ENCODE results near the gene CFAP74.

GRCh38 chr1:1928231-1929101 lies 75.1 kb downstream of the CFAP74 start:
- TF ChIP-seq CTCF (IDR thresholded peaks at IDR 0.05), result no peak
- no peak for TF ChIP-seq POLR2A (IDR thresholded peaks at IDR 0.05)
